ENCODE measurements around the gene TLE2.

The TLE2 gene

DNA sequence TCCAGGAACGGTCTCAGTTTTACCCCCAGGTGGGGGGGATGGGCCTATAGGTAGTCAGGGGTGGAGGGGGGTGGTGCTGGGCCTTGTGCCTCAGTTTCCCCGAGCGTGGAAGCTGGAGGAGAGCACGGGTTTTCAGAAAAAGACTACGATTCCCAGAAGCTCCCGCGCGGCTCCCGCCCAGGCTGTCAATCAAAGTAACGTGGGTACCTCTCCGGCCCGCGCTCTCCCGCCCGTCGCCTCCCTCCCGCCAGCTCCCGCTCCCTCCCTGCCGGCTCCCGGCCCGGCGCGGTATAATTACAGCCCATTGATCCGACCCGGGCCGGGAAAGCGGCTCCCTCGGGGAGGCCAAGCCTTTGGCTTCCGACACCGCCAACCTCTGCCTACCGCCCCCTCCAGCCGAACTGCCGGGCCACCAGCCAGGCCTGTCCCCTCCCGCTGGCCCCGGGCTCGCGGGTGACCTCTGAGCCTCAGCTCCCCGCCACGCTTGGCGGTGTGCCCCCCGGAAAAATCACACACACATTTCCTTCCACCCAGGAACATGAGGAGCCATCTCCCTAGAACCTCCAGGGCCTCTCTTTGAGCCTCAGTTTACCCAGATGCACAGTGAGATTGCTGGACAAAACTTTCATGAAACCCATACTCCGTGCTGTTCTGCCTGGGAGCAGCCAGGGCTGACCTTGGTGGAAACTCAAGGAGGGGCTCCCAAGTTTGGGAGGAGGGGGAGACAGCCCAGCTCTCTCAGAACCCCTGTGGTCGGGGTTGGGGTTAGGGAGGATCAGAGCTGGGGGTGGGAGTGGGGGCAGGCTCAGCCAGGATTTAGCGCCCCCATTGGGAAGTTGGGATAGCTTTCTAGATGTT, 7.3 kb upstream of the TLE2 start:
- DNase-seq, result peak; percentile 95

DNA sequence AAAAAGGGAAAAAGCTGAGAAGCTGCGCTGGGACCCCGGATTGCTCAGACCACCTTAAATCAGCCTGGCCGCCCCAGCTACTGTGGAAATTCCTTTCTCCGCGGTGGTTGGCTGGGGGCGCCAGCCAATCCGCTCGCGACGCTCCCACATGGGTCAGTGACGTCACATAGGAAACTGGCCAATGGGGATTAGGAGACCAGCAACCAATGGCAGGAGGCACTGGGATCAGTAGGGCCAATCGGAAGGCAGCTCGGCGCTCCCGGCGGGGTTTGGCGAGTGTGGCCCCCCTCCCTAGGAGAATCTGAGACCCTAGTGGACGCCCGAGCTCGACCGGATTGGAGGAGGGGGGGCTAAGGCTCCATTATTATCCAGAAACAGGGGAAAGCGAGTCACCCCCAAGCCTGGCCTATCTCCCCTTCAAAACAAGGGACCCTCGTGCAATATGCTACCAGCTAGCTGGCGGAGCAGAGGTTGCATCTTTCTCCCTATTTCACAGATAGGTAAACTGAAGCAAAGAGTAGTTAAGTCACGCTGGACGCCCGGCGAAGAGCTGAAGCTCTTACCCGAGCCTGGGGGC, 6.5 kb upstream of the TLE2 start:
- peak; percentile 99 for DNase-seq

DNA sequence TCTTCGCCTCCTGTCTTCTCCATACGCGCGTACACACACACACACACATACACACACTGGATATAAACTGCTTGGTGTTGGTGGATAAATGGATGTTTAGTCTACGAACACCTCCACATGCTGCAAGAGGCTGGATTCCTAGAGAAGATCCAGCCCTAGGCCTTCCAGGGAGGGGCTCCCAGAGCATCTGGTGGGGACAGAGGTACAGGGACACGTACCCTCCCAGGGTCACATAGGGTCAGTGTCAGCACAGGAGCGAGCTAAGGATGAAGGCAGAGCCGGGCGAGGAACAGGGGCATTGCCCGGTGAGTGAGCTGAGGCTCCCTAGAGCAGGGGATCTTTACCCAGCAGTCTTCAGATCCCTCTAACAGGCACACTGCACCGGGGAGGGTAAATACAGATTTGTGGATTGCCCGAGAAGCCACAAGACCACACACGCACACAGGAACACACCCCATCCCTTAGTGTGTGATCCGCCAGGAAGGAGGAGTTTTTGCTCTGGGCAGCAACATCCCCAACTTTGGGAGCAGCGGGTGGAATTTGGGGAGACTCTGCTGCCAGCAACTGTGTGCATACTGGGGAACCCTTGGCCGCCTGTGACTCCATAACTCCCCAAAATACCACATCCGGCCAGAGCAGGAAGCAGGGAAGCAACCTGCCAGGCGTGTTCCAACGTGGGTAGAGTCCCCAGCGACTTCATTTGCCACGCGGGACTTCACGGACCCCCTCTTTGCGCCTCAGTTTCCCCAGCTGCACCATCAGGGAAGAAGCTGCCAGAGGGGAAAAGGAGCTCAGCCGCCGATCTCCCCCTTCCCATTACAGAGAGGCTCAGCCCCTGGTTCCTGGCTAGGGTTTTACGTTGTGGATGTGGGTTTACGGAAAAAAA, 5.8 kb upstream of the TLE2 start:
- no peak for DNase-seq

DNA sequence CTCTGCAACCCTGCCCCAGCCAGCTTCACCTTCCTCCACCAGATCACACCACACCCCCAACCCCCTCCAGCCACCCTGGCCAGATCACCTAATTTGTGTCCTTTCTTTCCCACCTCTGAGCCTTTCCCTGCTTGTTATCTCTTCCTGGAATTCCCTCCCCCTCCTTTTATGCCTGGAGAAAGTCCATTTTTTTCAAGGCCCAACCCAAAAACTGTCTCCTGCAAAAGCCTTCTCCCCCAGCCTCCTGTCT, 5.3 kb upstream of the TLE2 start:
- no peak for DNase-seq

DNA sequence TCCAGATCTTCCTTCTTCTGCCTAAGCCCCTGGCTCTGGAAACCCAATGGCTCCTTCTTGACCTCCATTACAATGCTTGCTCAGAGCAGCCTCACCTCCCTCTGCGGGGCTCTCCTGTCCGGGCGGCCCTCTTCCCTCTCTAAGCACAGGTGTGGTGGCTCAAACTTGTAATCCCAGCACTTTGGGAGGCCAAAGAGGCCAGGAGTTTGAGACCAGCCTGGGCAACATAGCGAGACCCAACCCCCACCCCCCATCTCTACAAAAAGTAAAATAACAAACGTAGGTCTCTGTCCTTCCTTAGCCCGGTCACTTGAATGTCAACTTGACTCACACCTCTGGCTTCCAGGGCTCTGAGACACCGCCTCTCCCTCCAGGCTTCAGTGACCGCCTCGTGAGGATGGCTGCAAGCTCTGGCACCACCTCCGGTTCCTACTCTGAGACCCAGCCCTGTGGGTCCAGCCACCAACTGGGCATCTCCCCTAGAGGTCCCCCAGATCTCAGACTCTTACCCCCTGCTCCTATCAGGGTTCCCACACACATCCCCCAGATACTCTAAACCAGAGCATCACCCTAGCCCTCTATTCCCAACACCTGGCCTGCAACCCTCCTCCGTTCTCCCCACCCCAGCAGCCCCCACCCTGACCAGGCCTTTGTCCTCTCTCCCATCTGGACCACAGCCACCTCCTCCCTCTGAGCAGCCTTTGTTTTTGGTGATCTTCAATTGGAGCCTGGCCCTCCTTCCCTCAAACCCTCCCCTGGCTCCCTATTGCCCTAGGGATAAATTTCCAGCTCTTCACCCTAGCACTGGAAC, 4.7 kb upstream of the TLE2 start:
- no peak for DNase-seq

DNA sequence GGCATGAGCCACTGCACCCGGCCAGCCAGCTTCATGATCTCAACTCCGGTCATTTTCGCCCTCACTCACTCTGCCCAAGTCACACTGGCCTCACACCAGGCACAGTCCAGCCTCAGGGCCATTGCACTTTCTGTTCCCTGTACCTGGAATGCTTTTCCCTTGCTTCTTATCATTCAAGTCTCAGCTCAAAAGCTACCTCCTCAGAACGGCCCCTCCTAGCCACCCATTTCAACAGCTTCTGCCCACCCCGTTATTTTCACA, 2.5 kb upstream of the TLE2 start:
- no peak for DNase-seq

DNA sequence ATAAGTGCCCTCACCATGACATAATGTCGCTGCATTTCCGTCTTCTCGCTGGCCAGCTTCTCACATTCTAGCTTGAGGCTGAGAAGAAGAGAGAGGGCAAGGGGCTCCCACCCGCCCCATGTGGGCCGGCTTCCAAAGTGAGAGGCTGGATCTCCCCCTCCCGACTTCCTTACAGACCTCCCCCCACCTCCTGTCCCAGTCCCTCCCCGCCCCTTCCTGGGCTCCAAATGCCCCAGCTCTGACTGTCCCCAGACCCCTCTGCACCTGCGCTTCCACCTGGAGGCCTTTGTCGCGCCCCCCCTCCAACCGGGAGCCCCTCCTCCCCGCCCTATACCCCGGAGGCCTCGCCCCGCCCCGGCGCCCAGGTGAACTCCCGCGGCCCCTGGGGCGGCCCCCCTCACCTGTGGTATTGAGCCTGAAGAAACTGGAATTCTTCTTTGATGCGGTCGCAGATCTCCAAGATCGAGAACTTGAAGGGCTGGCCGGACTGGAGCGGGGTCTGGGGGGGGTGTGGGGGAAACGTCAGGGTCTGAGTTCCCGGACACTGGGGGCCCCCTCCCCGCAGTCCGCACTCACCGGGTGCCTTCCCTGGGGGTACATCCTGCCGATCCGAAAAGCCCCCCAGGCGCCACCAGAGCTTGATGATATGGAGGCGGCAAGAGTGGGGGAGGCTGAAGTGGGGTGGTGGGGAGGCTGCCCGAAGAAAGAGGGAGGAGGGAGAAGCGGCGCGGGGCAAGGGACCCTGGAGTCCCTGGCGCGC, 595 bp downstream of the TLE2 start:
- no peak for DNase-seq

DNA sequence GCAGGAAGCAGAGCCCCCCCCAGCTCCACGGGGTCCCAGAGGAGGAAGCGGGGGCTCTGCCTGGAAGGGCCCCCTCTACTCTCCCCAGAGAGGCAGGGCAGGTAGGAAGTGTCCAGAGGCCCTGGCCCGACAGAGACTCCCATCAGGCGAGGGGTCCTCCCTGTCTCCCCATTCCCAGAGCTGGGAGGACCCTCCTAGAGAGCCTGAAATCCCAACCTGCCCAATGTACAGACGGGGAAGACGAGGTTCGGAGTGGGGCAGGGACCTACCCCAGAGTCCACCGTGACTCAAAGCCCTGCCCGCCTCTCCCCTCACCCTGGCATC, 1.1 kb downstream of the TLE2 start:
- no peak for DNase-seq

DNA sequence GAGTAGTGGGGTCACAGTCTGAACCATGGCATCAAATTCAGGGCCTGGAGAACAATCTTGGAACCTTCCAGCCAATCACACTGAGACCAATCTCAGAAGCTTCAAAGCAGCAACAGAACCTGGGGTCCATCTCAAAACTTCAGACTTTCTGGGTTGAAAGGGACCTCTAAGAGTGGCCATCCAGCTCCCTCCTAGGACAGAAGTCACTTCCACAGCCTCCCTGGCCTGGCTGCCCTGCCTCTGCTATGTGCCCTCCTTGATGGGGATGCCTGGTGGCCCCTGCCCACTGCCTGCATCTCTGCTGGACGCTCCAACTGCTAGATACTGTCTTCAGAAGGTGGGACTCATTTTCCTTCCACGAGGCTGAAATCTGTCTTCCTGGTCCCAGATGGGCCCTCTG, 1.8 kb downstream of the TLE2 start:
- DNase-seq, result no peak

DNA sequence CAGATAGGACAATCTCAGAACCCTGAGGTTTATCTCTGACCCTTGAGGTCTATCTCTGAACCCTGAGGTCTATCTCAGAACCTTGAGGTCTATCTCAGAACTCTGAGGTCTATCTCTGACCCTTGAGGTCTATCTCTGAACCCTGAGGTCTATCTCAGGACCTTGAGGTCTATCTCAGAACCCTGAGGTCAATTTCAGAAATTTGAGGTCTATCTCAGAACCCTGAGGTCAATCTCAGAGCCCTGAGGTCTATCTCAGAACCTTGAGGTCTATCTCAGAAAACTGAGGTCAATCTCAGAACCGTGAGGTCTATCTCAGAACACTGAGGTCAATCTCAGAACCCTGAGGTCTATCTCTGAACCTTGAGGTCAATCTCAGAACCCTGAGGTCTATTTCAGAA, 2.3 kb downstream of the TLE2 start:
- DNase-seq, result no peak

DNA sequence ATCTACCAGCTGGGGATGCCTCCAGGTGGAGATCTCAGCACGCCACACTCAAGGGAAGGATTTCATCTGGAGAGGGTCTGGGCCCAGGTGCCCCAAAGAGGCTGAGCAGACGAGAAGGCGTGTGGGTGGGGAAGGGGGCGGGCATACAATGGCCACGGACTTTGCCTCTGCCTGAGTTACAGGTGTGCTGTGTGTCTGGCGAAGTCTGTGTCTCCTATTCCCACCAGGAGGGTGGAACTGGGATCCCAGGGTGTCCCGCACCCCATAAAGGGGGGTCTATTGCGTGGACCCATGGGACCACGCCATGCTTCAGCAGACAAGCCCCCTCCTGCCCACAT, 3.6 kb downstream of the TLE2 start:
- DNase-seq, result no peak

DNA sequence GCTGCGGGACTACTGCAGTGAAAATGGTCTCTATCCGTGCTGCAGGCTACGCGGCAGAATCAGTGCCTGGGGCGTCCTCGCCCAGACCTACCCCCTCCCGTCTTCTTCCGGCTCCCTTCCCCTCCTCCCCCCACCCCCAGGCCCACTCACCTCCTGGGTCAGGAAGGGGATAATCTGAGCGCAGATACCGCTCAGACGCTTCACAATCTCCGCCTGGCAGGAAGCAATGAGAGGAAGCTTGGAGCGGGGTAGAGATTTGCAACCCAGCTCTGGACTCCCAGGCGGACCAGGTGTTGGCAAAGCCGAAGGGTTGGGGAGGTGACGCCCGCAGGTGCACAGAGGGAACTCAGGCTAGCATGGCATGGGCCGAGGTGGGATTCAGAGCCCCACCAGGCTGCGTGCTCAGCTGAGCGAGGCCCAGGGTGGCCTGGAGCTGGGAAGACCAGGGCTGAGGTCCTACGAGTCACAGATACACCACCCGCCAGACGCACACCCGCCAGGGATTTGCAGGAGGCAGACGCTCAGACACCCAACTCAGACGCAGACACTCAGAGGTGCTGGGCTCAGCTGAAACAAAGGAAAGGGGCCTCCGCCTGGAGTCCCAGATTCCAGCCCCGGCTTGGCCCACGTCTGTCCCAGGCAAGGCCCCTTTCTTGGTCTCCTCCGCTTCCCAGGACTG, 4.1 kb downstream of the TLE2 start:
- no peak for DNase-seq

DNA sequence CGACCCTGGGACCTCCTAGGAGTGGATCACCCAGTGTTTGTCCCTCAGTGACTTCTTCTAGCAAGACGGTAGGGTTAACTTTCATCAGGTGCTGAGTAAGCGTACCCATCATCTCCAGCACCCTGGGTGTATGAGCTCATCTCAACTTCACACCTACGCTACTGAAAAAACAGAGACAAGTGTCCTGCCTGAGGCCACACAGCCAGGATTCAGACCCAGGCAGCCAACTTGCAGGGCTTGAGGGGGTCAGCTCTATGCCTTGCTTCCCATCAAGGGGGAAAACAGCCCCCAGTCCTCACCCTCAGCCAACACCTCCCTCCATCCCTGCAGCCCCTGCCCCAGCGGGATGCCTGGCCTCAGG, 4.6 kb downstream of the TLE2 start:
- DNase-seq, result no peak

DNA sequence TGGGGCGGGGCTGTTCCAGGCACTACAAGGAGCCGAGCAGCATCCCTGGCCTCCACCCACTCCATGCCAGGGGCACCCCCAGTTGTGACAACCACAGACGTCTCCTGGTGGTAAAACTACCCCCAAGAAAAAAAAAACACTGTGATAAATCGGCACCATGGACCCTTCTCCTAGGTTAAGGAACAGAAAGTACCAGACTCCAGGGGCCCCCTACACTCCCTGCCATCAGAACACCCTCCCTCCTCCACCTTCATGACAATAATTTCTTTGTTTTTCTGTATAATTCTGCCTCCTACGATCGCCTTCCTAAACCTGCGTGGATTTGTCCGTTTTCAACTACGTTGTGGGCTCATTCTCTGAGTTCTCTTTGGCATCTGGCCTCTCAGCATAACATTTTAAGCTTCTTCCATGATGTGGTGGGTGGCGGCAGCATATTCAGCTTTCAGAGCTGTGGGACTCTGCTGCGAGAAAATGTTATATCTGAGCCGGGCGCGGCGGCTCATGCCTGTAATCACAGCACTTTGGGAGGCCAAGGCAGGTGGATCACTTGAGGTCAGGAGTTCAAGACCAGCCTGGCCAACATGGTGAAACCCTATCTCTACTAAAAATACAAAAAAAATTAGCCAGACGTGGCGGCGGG, 8.6 kb downstream of the TLE2 start:
- DNase-seq, result no peak

DNA sequence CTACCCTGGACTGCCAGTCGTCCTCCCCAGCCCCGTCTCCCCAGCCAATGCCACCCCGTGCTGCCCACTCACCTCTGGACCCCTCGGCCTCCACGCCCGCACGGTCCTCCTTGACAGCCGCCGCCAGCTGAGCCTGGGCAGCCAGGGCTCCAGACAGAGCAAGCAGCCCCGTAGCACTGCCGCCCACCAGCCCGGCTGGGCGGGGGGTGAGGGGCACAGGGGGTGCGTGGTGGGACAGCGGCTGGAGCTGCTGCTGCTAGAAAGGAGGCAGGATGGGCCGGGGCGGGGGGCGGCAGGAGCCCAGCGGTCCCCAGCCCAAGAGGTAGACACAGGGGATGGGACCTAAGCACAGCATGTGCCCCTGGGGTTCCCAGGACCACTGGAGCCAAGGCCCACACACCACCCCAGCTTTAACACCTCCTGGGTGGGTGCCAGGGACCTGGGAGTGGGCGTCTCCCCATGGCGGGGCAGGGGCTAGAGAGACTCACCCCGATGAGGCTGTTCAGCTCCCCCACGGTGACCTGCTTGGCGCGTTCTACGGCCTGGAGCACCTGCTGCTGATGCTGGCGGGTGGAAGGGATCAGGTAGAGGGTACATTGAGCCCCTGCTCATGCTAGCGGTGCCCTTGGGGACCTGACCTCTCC, 9.7 kb downstream of the TLE2 start:
- no peak for DNase-seq

DNA sequence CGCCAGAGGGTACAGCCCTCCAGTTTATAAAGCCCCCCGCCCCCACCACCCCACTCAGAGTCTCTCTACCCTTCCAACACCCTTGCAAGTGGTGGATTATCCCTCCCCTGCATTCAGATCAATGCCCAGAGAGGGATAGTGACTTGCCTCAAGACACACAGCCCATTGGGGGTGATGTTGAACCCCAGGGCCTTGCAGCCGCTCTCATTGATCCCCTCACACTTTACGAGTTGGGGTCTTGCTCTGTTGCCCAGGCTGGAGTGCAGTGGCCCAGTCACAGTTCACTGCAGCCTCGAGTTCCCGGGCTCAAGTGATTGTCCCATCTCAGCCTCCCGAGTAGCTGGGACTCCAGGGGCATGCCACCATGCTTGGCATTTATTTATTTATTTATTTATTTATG, 11.2 kb downstream of the TLE2 start:
- no peak for DNase-seq

DNA sequence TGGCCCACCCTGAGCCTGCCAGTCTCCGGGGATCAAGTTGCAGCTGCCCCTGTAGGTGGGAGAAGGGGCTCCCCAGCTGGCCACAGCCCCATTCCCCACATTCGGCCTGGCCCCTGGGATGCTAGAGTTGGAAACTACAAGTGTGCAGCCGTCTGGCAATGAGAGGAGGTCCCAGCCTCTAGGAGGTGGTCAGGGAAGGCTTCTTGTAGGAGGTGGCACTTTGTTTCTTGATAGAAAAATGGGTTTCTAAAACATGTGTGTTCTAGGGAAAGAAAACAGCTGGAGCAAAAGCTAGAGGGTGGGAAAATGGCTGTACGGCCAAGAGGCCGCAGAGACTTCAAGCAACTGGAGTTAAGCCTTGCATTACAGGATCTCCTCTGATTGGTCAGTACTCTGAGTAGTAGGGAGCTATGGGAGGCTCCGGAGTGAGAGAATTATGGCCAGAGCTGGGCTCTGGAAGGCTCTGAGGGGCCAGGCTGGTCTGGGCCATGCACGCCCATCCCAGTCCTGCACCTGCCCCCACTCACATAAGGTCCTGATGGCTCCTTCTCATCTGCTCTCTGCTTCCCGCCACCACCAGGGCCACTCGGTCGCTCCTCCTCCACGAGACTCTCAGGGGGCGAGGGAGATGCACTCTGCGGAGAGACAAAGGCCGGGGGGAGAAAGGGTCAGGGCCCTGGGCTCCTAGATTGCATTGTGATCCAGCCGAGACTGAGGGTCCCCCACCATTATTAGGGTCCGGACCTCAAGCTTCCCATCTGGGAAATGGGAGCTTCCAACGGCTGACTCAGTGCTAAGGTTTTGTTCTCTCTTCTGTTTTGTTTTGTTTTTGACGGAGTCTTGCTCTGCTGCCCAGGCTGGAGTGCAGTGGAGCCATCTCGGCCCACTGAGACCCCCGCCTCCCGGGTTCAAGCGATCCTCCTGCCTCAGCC, 13.7 kb downstream of the TLE2 start:
- DNase-seq, result no peak

DNA sequence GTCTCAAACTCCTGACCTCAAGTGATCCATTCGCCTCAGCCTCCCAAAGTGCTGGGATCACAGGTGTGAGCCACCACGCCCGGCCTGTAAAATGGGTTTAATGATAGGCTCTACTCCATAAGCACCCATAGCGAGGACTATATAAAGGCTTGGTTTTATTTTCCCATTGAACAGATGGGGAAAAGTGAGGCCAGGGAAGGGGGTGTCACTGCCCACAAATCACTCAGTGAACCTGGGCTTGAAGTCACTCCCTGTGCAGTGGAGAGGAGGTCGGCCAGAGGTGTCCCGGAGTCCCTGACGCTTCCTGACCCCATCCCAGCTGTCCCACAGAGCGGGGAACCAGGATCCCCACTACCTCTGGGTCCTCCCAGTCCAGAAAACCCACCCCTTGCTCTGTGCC, 14.9 kb downstream of the TLE2 start:
- no peak for DNase-seq

DNA sequence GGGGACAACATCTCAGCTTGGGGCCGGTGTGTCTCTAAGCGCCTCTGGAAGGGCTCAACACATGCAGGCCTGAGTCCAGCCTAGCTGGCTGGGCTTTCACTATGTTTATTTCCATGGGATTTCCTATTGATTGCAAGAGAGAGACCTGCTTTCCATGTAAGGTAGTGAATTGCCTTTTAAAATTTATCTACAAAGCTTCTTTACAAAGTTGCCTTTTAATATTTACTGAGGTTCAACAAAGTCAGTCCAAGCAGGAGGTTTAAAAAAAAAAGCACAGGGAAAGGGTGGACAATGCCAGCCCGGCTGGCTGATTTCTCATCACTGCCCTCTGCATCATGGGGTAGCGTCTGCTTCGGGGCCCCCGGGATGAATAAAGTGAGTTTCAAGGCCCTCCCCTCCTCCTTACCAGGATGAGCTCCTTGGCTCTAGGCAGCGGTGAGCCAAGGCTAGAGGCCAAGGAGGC, 15.8 kb downstream of the TLE2 start:
- DNase-seq, result no peak

DNA sequence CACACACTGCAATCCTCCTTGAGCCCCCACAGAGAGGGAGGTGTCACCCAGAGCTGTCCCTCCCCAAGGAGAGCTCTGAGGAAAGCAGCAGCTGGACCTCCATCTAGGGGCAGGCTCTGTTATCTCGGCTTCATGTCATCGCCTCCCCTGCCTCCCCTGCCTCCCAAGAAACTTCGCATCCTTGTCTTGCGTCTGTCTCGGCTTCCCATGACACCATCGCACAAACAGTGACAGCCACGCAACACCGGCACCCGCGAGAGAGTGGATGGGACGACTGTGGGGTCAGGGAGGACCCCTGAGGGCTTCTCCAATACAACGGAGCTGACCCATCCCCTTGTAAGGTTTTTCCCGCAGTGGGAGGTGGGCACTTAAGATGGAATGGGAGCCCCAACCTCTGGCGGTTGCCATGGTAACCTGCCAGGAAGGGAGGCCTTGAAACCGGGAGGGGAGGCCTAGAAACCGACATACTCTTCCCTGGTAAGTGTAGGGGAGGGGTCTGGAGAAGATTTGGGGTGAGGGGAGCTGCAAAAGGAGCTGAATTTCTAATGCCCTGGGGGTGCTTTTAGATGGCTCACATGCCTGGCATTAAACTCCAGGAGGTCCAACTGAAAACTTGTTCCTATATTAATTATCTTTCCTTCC, 16.3 kb downstream of the TLE2 start:
- DNase-seq, result no peak
